ENCODE data around the gene IKBKE.

The IKBKE gene

DNA sequence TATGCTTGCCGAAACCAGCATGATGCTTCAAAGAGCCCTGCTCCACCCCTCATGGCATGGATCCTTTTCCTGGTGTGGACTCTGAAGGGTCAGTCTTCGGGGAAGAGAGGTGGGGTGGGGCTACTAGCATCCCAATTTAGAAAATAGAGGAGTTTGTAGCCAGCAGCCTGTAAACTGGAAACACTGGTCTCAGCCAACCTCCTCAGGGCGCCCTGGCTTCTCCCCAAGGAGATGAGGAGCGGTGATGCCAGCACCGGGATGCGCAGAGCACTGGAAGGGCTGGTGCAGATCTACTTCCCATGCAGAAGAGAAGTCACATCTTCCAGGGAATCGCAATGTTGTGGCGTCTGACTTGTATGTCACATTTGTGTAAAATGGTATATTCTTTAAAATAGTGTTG, 6.4 kb upstream of the IKBKE start:
- no peak for DNase-seq (ENCODE audit: low read depth)
- in situ Hi-C loops (cut with HindIII; ENCODE audit: low sequenced_read_pairs) = no loop called here
- TF ChIP-seq, protein P1, sequence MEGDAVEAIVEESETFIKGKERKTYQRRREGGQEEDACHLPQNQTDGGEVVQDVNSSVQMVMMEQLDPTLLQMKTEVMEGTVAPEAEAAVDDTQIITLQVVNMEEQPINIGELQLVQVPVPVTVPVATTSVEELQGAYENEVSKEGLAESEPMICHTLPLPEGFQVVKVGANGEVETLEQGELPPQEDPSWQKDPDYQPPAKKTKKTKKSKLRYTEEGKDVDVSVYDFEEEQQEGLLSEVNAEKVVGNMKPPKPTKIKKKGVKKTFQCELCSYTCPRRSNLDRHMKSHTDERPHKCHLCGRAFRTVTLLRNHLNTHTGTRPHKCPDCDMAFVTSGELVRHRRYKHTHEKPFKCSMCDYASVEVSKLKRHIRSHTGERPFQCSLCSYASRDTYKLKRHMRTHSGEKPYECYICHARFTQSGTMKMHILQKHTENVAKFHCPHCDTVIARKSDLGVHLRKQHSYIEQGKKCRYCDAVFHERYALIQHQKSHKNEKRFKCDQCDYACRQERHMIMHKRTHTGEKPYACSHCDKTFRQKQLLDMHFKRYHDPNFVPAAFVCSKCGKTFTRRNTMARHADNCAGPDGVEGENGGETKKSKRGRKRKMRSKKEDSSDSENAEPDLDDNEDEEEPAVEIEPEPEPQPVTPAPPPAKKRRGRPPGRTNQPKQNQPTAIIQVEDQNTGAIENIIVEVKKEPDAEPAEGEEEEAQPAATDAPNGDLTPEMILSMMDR (IDR thresholded peaks at IDR 0.05; ENCODE audit: low read depth, low read length, missing control alignments) = no peak
- H3K4me3 ChIP-seq (ENCODE audit: low read depth, low read length) = no peak overlapping the region

DNA sequence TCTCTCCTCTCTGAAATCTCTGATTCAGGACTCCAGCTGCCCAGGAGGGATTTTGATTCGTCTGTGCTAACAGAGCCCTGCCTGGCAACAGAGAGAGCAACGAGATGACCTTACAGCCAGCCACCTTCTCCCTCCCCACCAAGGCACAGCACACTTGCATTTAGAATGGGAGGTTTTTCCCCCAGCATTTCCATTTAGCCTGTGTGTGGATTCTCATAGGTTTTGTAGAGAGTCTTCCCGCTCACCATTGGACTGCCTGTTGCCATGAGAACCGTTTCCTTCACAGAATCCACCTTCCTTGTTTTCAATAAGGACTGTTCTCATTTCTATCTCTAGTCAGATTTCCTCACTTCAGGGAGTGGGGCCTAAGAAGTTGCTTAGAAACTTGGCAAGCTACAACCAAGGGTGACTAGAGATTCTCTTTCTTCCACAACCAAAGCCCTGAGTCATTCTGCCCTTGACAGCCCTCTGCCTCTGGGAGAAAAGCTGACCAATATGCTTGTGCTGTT, 5.8 kb upstream of the IKBKE start:
- in situ Hi-C loops (cut with HindIII; ENCODE audit: low sequenced_read_pairs) = no loop called here
- DNase-seq (ENCODE audit: low read depth) = peak; percentile 78
- no peak overlapping the region for H3K4me3 ChIP-seq (ENCODE audit: low read depth, low read length)
- TF ChIP-seq, protein P1 (IDR thresholded peaks at IDR 0.05; ENCODE audit: low read depth, low read length, missing control alignments) = no peak

DNA sequence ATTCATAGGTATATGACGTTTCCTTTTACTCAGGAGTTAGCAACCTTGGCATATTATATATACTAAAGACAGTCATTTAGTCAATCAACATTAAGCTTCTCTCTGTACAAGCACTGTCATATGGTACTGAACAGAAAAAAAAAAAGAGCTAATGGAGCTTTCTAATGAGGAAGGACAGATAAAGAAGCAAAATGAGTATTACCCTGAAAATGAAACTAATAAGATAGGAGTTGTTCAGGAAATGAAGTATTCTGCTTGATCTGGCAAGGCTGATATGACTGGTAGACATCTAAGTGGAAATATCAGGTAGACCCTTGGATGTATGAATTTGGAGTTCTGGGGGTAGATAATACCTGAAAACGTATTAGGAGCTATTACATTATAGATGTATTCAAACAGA, 4.3 kb upstream of the IKBKE start:
- no peak overlapping the region for H3K4me3 ChIP-seq (ENCODE audit: low read depth, low read length)
- TF ChIP-seq, protein P1 (IDR thresholded peaks at IDR 0.05; ENCODE audit: low read depth, low read length, missing control alignments) = no peak
- DNase-seq (ENCODE audit: low read depth) = no peak
- in situ Hi-C loops (cut with HindIII; ENCODE audit: low sequenced_read_pairs) = no loop called here

DNA sequence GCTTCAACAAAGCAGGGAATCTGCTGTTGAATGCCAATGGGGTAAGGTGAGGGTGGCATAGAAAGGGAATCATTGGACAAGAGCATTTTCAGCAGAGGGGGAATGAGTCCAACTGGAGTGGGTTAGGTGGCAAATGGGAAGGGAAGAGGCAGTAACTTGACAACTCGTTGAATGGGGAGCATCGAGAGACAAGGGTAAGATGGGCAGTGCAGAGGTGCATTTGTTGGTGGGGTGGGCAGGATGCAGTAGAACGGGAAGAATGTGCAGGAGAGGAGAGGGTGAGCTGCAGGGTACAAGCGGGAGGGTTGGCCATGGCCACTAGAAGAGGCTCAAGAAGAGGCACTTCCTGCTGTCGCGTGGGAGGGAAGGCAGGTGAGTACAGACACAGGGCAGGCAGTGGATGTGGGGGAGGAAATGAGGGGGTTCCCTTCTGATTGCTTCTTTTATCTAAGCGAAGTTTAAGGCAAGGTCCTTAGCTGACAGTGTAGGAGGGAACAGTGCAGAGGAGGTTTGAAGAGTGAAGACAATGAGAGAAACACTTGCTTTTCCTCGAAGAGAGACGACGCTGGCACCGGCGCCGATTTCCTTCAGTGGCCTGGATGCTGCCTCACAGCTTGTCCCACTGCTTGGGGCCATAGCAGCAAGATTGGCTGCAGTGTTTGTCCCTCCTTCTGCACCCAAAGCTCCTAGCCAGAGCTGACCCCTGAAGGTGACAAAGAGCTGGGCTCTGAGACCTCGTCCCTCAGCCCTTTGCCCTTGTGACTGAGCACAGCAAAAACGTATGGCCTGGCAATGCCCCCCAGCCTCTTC, 3.2 kb upstream of the IKBKE start:
- no peak overlapping the region for H3K4me3 ChIP-seq (ENCODE audit: low read depth, low read length)
- DNase-seq (ENCODE audit: low read depth) = no peak
- in situ Hi-C loops (cut with HindIII; ENCODE audit: low sequenced_read_pairs) = no loop called here

DNA sequence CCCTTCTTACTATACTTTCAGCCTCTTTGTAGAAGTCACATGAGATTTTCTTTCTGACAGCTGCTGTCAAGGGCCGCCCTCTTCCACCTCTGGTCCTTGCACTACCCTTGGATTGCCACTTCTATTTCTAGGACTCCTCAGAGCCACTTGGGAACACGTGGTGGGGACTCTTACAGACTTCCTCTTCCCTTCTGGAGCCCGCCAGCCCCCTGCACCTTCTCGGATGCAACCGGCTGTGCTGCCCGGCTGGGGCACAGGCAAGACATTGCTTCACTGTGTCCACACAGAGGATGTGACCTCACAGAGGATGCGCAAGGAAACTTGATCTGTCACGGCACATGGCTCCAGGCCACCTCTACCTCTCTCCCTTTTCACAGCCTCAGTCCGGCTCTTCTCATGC, 2.4 kb upstream of the IKBKE start:
- in situ Hi-C loops (cut with HindIII; ENCODE audit: low sequenced_read_pairs) = no loop called here
- DNase-seq (ENCODE audit: low read depth) = no peak
- TF ChIP-seq, protein P1 (IDR thresholded peaks at IDR 0.05; ENCODE audit: low read depth, low read length, missing control alignments) = no peak
- H3K4me3 ChIP-seq (ENCODE audit: low read depth, low read length) = no peak overlapping the region

More for the DNA sequence above, 3.2 kb upstream of the IKBKE start:
- TF ChIP-seq, protein P1 (IDR thresholded peaks at IDR 0.05; ENCODE audit: low read depth, low read length, missing control alignments) = no peak

DNA sequence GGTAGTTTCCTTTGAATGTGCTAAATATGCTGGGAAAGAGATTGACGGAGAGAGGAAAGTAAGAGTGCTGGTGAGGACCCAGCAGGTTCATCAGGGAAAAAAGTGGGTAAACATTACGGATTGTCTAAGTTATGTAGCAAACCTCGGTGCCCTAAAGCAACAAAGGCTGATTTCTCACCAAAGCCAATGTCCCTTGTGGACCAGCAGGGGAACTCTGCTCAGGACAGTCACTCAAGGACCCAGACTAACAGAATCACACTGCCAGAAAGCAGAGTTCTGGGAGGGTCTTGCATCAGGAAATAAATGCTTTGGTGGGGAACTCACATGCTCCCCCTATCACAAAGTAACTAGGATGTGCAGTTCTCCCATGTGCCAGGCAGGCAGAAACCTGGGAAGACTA, 1.7 kb upstream of the IKBKE start:
- in situ Hi-C loops (cut with HindIII; ENCODE audit: low sequenced_read_pairs) = no loop called here
- no peak overlapping the region for H3K4me3 ChIP-seq (ENCODE audit: low read depth, low read length)
- TF ChIP-seq, protein P1 (IDR thresholded peaks at IDR 0.05; ENCODE audit: low read depth, low read length, missing control alignments) = no peak
- no peak for DNase-seq (ENCODE audit: low read depth)
